GM12892 (cell line): ENCODE measurements around the gene CSK.

Experiments used
- POLR2A ChIP-seq: IDR thresholded peaks from 2 replicates; pipeline ENCODE4 v1.6.1; 2011; ENCODE audit warnings: low read depth, low read length, control low read depth
- POLR2AphosphoS5 ChIP-seq: IDR thresholded peaks from 2 replicates; pipeline ENCODE4 v1.6.1; 2011; ENCODE audit warnings: low read depth, low read length, control low read depth
- TAF1 ChIP-seq: IDR thresholded peaks from 2 replicates; pipeline ENCODE4 v1.6.1; 2011; ENCODE audit warnings: low read depth, mild to moderate bottlenecking, control low read depth, low read length, borderline replicate concordance

DNA sequence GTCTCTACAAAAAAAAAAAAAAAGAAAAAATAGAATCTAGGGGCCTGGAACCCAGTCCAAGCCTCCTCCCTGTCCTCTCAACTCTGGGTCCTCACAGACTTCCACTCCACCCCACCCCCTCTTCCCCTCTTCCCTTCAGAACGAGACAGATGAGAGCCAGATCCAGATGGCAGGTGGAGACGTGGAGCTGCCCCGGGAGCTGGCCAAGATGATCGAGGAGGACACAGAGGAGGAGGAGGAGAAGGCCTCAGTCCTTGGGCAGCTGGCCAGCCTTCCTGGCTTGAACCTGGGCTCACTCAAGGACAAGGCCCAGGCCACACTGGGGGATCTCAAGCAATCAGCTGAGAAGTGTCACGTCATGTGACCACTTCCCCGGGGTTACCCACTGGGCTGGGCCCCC lies 48.1 kb downstream of the CSK start:
- no peak for TF ChIP-seq POLR2AphosphoS5
- no peak for TF ChIP-seq POLR2A
- TF ChIP-seq TAF1: no peak
